ENCODE data around the gene DAZL.
A peak's percentile ranks its signal among the peaks of the same experiment; 100 is the strongest.

DAZL gene

GRCh38 chr3:16589867-16590624, 15.2 kb downstream of the DAZL start:
- DNase-seq = no peak

- DNase-seq = no peak
These were observed 16.1 kb downstream of the DAZL start for GRCh38 chr3:16589120-16589519.

- no peak for DNase-seq
These were observed 17.6 kb downstream of the DAZL start for GRCh38 chr3:16587681-16588060.

- no peak for DNase-seq
These were observed 18.1 kb downstream of the DAZL start for GRCh38 chr3:16587047-16587680.

- DNase-seq = no peak
These were observed 20.3 kb downstream of the DAZL start for GRCh38 chr3:16584880-16585279.

- DNase-seq = no peak
These were observed 21.7 kb downstream of the DAZL start for GRCh38 chr3:16583551-16583950.

- DNase-seq = no peak
These were observed 35.1 kb downstream of the DAZL start for GRCh38 chr3:16570113-16570512.

- no peak for DNase-seq
These were observed 36.7 kb downstream of the DAZL start for GRCh38 chr3:16568532-16568931.

- DNase-seq = no peak
These were observed 37.1 kb downstream of the DAZL start for GRCh38 chr3:16568115-16568514.

GRCh38 chr3:16559653-16560365, 45.4 kb downstream of the DAZL start:
- no peak for DNase-seq

GRCh38 chr3:16554126-16554525, 51.1 kb downstream of the DAZL start:
- no peak for DNase-seq

GRCh38 chr3:16552757-16553156, 52.5 kb downstream of the DAZL start:
- no peak for DNase-seq

- DNase-seq = no peak
These were observed 53.8 kb downstream of the DAZL start for GRCh38 chr3:16551342-16551976.

- peak; percentile 76 for DNase-seq
These were observed 54.4 kb downstream of the DAZL start for GRCh38 chr3:16550676-16551341.

GRCh38 chr3:16550305-16550675, 54.9 kb downstream of the DAZL start:
- no peak for DNase-seq

GRCh38 chr3:16548721-16549120, 56.5 kb downstream of the DAZL start:
- no peak for DNase-seq

GRCh38 chr3:16547561-16548357, 57.5 kb downstream of the DAZL start:
- DNase-seq = no peak

- DNase-seq = no peak
These were observed 58.8 kb downstream of the DAZL start for GRCh38 chr3:16546186-16547010.

GRCh38 chr3:16545413-16546185, 59.6 kb downstream of the DAZL start:
- DNase-seq = no peak

- no peak for DNase-seq
These were observed 61.9 kb downstream of the DAZL start for GRCh38 chr3:16543242-16543864.

Data from activated CD8-positive, alpha-beta memory T cell treated with anti-CD3 and anti-CD28 coated beads, Interleukin-2, amount 50 U/mL, for 48 hours (primary cell).